Gastrocnemius medialis (tissue), 4 donors: ENCODE data around the gene TRAF3IP3. TPM values are rescaled to one million over a fixed set of nuclear protein-coding genes. Genes with fewer than 3 reads are reported as not detected.
A peak's percentile ranks its signal among the peaks of the same experiment; 100 is the strongest.

ENCODE experiments used
- ATAC-seq, 2 donors: fragments of 150-250 bp; one replicate each; pipeline ENCODE4 v1.9.1; 2016
- DNase-seq, 2 donors: peaks; one replicate each; pipeline ENCODE4 v3.0.0-alpha.2; 2019
- H3K27ac ChIP-seq, 4 donors: fragments of 200-600 bp; sonication (generic); 1 replicate in 1 of 4; 2 replicates in 3 of 4; pipeline ENCODE4 v1.5.1; 2016 to 2018; ENCODE audit warnings: mild to moderate bottlenecking in 2 of 4, moderate library complexity in 1 of 4
- H3K27me3 ChIP-seq, 3 donors: fragments of 200-600 bp; sonication (generic) in 2 of 3; 1 replicate in 1 of 3; 2 replicates in 2 of 3; pipeline versions ENCODE4 v1.5.1 to v1.6.0; 2016 to 2019; ENCODE audit warnings: mild to moderate bottlenecking in 1 of 3, moderate library complexity in 1 of 3
- H3K36me3 ChIP-seq, 2 donors: fragments of 200-600 bp; sonication (generic) in 1 of 2; one replicate each; pipeline ENCODE4 v1.5.1; 2017 to 2018
- H3K4me1 ChIP-seq, 2 donors: fragments of 200-600 bp; sonication (generic) in 1 of 2; one replicate each; pipeline ENCODE4 v1.5.1; 2016 to 2017; ENCODE audit warnings: mild to moderate bottlenecking in 2 of 2
- H3K4me3 ChIP-seq, 4 donors: fragments of 200-600 bp; sonication (generic) in 3 of 4; 1 replicate in 1 of 4; 2 replicates in 3 of 4; pipeline ENCODE4 v1.5.1; 2016 to 2019; ENCODE audit warnings: mild to moderate bottlenecking in 2 of 4
- H3K9me3 ChIP-seq, 3 donors: fragments of 200-600 bp; sonication (generic) in 2 of 3; 1 replicate in 1 of 3; 2 replicates in 2 of 3; pipeline ENCODE4 v1.5.1; 2016 to 2019
- CTCF ChIP-seq, 5 experiments: fragments of 450-650 bp in 3 of 5; fragments of 200-600 bp in 2 of 5; sonication (generic) in 2 of 5; IDR thresholded peaks in 4 of 5; conservative IDR thresholded peaks in 1 of 5; 1 replicate in 4 of 5; 2 replicates in 1 of 5; pipeline ENCODE4 v1.5.1; 2016 to 2019; ENCODE audit warnings: antibody characterized with exemption in 5 of 5, mild to moderate bottlenecking in 3 of 5, moderate library complexity in 3 of 5
- POLR2A ChIP-seq, 2 donors: fragments of 450-650 bp; IDR thresholded peaks; one replicate each; pipeline ENCODE4 v1.6.1; 2017; ENCODE audit warnings: antibody characterized with exemption in 2 of 2, mild to moderate bottlenecking in 2 of 2, moderate library complexity in 2 of 2
- in situ Hi-C, 4 donors: fragments of 200-750 bp; cut with MboI; loops; one replicate each; pipeline versions ENCODE4 v1.15.0 to v1.8.0; 2017; ENCODE audit warnings: low sequenced_read_pairs in 4 of 4
- intact Hi-C: fragments of 100-400 bp; cut with DNase I; formaldehyde crosslinking; loops from one replicate; pipeline ENCODE4 v1.15.1; 2023; ENCODE audit warnings: low total_unique reads
- total RNA-seq, 4 donors: library from RNA; depleted of rRNA; stranded (reverse); fragments of >200 nt; gene quantifications; one replicate each; pipeline versions ENCODE4 v1.1.0 to v1.2.3, GENCODE V29; 2016

Gene TRAF3IP3
- total RNA-seq, 4 donors from 2014 or later, result 0.16 to 1.5 (median 0.35) TPM; not detected in 1

- Histone ChIP-seq H3K27ac (no peak overlapping the region), H3K9me3 (no peaks in the 10 kb centered on the region), H3K4me3 (no peak overlapping the region), H3K27me3 (peaks cover 0 to 5% (median 0%) of the 10 kb centered on the region in 3 donors), H3K4me1 (no peaks in the 10 kb centered on the region), H3K36me3 (no peaks in the 10 kb centered on the region)
- no peak for ATAC-seq
- DNase-seq, result no peak
- intact Hi-C loops, result no loop called here
- TF ChIP-seq POLR2A (IDR thresholded peaks at IDR 0.05), result no peak
- TF ChIP-seq CTCF (IDR thresholded peaks at IDR 0.05 in 4 of 5, conservative IDR thresholded peaks at IDR 0.05 in 1 of 5), result no peak
- in situ Hi-C loops, result no loop called here
Observed at GRCh38 chr1:209822706-209823105, 66.9 kb downstream of the TRAF3IP3 start.

GRCh38 chr1:209823143-209824041, 67.5 kb downstream of the TRAF3IP3 start:
- intact Hi-C loops (no loop called here), in situ Hi-C loops (no loop called here)
- DNase-seq, result no peak
- no peaks in the 10 kb centered on the region for H3K36me3 ChIP-seq
- H3K27ac ChIP-seq, result peak overlapping the region in 1 of 4 donors; percentile 47
- H3K4me1 ChIP-seq, result no peaks in the 10 kb centered on the region
- no peak for ATAC-seq
- H3K9me3 ChIP-seq, result no peaks in the 10 kb centered on the region
- TF ChIP-seq POLR2A (IDR thresholded peaks at IDR 0.05) (no peak), CTCF (IDR thresholded peaks at IDR 0.05 in 4 of 5, conservative IDR thresholded peaks at IDR 0.05 in 1 of 5) (peak in 4 of 5 experiments; percentile 33 to 71 (median 49))
- H3K4me3 ChIP-seq, result no peak overlapping the region
- peaks cover 0 to 5% (median 0%) of the 10 kb centered on the region in 3 donors for H3K27me3 ChIP-seq

GRCh38 chr1:209825591-209826434, 70.0 kb downstream of the TRAF3IP3 start:
- no peak for DNase-seq
- peaks cover 6 to 8% of the 10 kb centered on the region in 2 donors for H3K4me1 ChIP-seq
- TF ChIP-seq POLR2A (IDR thresholded peaks at IDR 0.05) (no peak), CTCF (IDR thresholded peaks at IDR 0.05 in 4 of 5, conservative IDR thresholded peaks at IDR 0.05 in 1 of 5) (no peak)
- H3K27ac ChIP-seq, result no peak overlapping the region
- no peaks in the 10 kb centered on the region for H3K9me3 ChIP-seq
- H3K27me3 ChIP-seq, result peaks cover 0 to 3% (median 0%) of the 10 kb centered on the region in 3 donors
- H3K36me3 ChIP-seq, result peaks cover 0 to 3% of the 10 kb centered on the region in 2 donors
- no peak for ATAC-seq
- intact Hi-C loops, result loop anchor here (2.0 kb wide), 1 partner anchor 41 kb away; the partner anchor contains the start of gene C1orf74
- H3K4me3 ChIP-seq, result no peak overlapping the region
- in situ Hi-C loops, result no loop called here

- H3K27me3 ChIP-seq, result no peaks in the 10 kb centered on the region
- intact Hi-C loops, result loop anchor here (2.0 kb wide), 1 partner anchor 43 kb away; the partner anchor contains the start of gene C1orf74
Observed at GRCh38 chr1:209827384-209828262, 71.8 kb downstream of the TRAF3IP3 start, which contains the start of gene UTP25. Gene UTP25 (plus strand): TSS chr1:209827972. CDS start chr1:209828064, 92 bp downstream.

More at GRCh38 chr1:209827384-209828262, 71.8 kb downstream of the TRAF3IP3 start, which contains the start of gene UTP25:
- Histone ChIP-seq H3K36me3 (peaks cover 0 to 21% of the 10 kb centered on the region in 2 donors), H3K9me3 (no peaks in the 10 kb centered on the region), H3K4me1 (peaks cover 6 to 8% of the 10 kb centered on the region in 2 donors), H3K4me3 (peak within 1 kb of the TSS; percentile 82 to 92 (median 88)), H3K27ac (peak within 1 kb of the TSS; percentile 61 to 83 (median 64))
- peak; percentile 92 to 97 for ATAC-seq
- in situ Hi-C loops, result no loop called here
- TF ChIP-seq CTCF (IDR thresholded peaks at IDR 0.05 in 4 of 5, conservative IDR thresholded peaks at IDR 0.05 in 1 of 5), result peak; percentile 37 to 66 (median 61)
- peak in 1 of 2 donors; percentile 14 for TF ChIP-seq POLR2A (IDR thresholded peaks at IDR 0.05)
- peak; percentile 73 to 88 for DNase-seq
